ENCODE results near the gene KCND3. TPM values are rescaled to one million over a fixed set of nuclear protein-coding genes. Genes with fewer than 3 reads are reported as not detected.

KCND3 gene
- total and polyA plus RNA-seq, 2 of the 4 experiments (the other 2 are of a cell fraction): under 0.01 to 0.03 TPM

DNA sequence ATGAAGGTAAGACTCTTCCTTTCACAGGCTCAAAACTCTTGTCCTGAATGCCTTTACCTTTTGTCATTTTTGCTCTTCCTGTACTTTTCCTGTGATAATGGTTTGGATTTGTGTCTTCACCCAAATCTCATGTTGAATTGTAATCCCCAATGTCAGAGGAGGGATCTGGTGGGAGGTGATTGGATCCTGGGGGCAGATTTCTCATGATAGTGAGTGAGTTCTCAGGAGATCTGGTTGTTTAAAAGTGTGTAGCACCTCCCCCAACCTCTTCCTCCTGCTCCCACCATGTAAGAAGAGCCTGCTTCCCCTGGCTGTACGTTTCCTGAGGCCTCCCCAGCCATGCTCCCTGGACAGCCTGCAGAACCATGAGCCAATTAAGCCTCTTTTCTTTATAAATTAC lies 158.3 kb downstream of the KCND3 start:
- intact Hi-C loops (cut with micrococcal nuclease) (no loop called here), in situ Hi-C loops (cut with MboI; ENCODE audit: low sequenced_read_pairs) (no loop called here), dilution Hi-C loops (cut with HindIII; ENCODE audit: low sequenced_read_pairs, unreplicated experiment) (no loop called here)
- H3K18ac ChIP-seq (ENCODE audit: low read depth, low read length): no peak overlapping the region
- no peak overlapping the region for H3K4me2 ChIP-seq (ENCODE audit: low read depth, low read length)
- H3K4me1 ChIP-seq (ENCODE audit: control insufficient read depth, insufficient read depth, low read length): no peaks in the 10 kb centered on the region
- no peak for DNase-seq
- no CpG with 5 or more reads among the region's 1 CpG for WGBS, 2 experiments (ENCODE audit: extremely low coverage in 2 of 2, insufficient read length in 1 of 2)
- H2BK5ac ChIP-seq (ENCODE audit: low read depth, low read length, poor library complexity, severe bottlenecking): no peak overlapping the region
- H2AFZ ChIP-seq (replicated peaks; ENCODE audit: low read length, poor library complexity): no peak overlapping the region
- no peaks in the 10 kb centered on the region; the same call in 1 of the 2 replicates for H3K27me3 ChIP-seq (ENCODE audit: control insufficient read depth, insufficient read depth, low read length)
- H2BK120ac ChIP-seq (ENCODE audit: low read depth, low read length): no peak overlapping the region
- no peak overlapping the region for H3K9ac ChIP-seq (ENCODE audit: low read depth, low read length)
- no peak for ATAC-seq (ENCODE audit: low read depth)
- H3K23ac ChIP-seq (ENCODE audit: low read depth, low read length): no peak overlapping the region
- H4K20me1 ChIP-seq (ENCODE audit: insufficient read depth, low read length): no peaks in the 10 kb centered on the region
- no peak overlapping the region for H4K5ac ChIP-seq (ENCODE audit: low read depth, low read length)
- no peak overlapping the region for H2AK5ac ChIP-seq (ENCODE audit: low read depth, low read length)
- no peaks in the 10 kb centered on the region for H3K9me1 ChIP-seq (ENCODE audit: insufficient read depth, low read length)
- no peak overlapping the region for H3K4ac ChIP-seq (ENCODE audit: low read depth, low read length)
- H3K4me3 ChIP-seq (ENCODE audit: insufficient read depth, low read depth, low read length): no peak overlapping the region
- H3K56ac ChIP-seq (ENCODE audit: extremely low read depth, insufficient read depth, low read length): no peak overlapping the region
- H2AK9ac ChIP-seq (replicated peaks; ENCODE audit: low read depth, low read length, poor library complexity): no peak overlapping the region
- no peak overlapping the region for H3K14ac ChIP-seq (replicated peaks; ENCODE audit: low read depth, low read length)
- no peaks in the 10 kb centered on the region for H3K36me3 ChIP-seq (ENCODE audit: control insufficient read depth, insufficient read depth, low read length)
- ChIA-PET POLR2A (ENCODE audit: unreplicated experiment) (no interaction called here), CTCF (no interaction called here)
- no peak overlapping the region for H3K27ac ChIP-seq (ENCODE audit: insufficient read depth, low read length)
- no peak overlapping the region for H2BK15ac ChIP-seq (ENCODE audit: low read depth, low read length)
- TF ChIP-seq SMC3 (IDR thresholded peaks at IDR 0.05; ENCODE audit: low read depth, low read length): no peak
- TF ChIP-seq MXI1 (IDR thresholded peaks at IDR 0.05; ENCODE audit: borderline replicate concordance, low read depth, low read length): no peak
- no peak for TF ChIP-seq NFE2L2 (IDR thresholded peaks at IDR 0.05; ENCODE audit: low read depth, low read length)
- TF ChIP-seq RAD21 (IDR thresholded peaks at IDR 0.05; ENCODE audit: low read length): no peak
- TF ChIP-seq, protein P1, sequence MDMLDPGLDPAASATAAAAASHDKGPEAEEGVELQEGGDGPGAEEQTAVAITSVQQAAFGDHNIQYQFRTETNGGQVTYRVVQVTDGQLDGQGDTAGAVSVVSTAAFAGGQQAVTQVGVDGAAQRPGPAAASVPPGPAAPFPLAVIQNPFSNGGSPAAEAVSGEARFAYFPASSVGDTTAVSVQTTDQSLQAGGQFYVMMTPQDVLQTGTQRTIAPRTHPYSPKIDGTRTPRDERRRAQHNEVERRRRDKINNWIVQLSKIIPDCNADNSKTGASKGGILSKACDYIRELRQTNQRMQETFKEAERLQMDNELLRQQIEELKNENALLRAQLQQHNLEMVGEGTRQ (IDR thresholded peaks at IDR 0.05; ENCODE audit: low read depth, low read length): no peak
- no peak for TF ChIP-seq CEBPB (IDR thresholded peaks at IDR 0.05; ENCODE audit: low read depth, low read length)
- no peak for TF ChIP-seq RCOR1 (IDR thresholded peaks at IDR 0.05; ENCODE audit: insufficient replicate concordance, low read length)
- no peak for TF ChIP-seq MAFK (IDR thresholded peaks at IDR 0.05; ENCODE audit: low read depth, low read length)
- no peak for TF ChIP-seq BHLHE40 (IDR thresholded peaks at IDR 0.05; ENCODE audit: low read depth, low read length)
- no peak for TF ChIP-seq MAZ (IDR thresholded peaks at IDR 0.05; ENCODE audit: borderline replicate concordance, low read depth, low read length)
- TF ChIP-seq, protein P2, sequence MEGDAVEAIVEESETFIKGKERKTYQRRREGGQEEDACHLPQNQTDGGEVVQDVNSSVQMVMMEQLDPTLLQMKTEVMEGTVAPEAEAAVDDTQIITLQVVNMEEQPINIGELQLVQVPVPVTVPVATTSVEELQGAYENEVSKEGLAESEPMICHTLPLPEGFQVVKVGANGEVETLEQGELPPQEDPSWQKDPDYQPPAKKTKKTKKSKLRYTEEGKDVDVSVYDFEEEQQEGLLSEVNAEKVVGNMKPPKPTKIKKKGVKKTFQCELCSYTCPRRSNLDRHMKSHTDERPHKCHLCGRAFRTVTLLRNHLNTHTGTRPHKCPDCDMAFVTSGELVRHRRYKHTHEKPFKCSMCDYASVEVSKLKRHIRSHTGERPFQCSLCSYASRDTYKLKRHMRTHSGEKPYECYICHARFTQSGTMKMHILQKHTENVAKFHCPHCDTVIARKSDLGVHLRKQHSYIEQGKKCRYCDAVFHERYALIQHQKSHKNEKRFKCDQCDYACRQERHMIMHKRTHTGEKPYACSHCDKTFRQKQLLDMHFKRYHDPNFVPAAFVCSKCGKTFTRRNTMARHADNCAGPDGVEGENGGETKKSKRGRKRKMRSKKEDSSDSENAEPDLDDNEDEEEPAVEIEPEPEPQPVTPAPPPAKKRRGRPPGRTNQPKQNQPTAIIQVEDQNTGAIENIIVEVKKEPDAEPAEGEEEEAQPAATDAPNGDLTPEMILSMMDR (conservative IDR thresholded peaks at IDR 0.05; ENCODE audit: low read depth, low read length): no peak
- TF ChIP-seq POLR2A (IDR thresholded peaks at IDR 0.05; ENCODE audit: low read depth, low read length): no peak
- TF ChIP-seq, protein P3, sequence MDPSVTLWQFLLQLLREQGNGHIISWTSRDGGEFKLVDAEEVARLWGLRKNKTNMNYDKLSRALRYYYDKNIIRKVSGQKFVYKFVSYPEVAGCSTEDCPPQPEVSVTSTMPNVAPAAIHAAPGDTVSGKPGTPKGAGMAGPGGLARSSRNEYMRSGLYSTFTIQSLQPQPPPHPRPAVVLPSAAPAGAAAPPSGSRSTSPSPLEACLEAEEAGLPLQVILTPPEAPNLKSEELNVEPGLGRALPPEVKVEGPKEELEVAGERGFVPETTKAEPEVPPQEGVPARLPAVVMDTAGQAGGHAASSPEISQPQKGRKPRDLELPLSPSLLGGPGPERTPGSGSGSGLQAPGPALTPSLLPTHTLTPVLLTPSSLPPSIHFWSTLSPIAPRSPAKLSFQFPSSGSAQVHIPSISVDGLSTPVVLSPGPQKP (IDR thresholded peaks at IDR 0.05; ENCODE audit: borderline replicate concordance, low read depth, low read length): no peak
- TF ChIP-seq RFX5 (IDR thresholded peaks at IDR 0.05; ENCODE audit: low read depth, low read length): no peak
- TF ChIP-seq CHD1 (IDR thresholded peaks at IDR 0.05; ENCODE audit: low read depth, low read length): no peak
- TF ChIP-seq FOS (IDR thresholded peaks at IDR 0.05; ENCODE audit: low read depth, low read length): no peak
- no peak overlapping the region for H4K8ac ChIP-seq (ENCODE audit: low read depth in 2 of 2, low read length in 2 of 2)
- H3K9me3 ChIP-seq (ENCODE audit: control insufficient read depth, insufficient read depth, low read length): no peaks in the 10 kb centered on the region
- BruUV-seq (replicated peaks): no TSS peak
- H3K79me1 ChIP-seq (ENCODE audit: low read depth in 1 of 2, low read length in 2 of 2): no peaks in the 10 kb centered on the region
- no peak overlapping the region for H4K91ac ChIP-seq (ENCODE audit: insufficient read depth, low read depth, low read length)
- no peak overlapping the region for H2BK20ac ChIP-seq (ENCODE audit: low read depth, low read length)

Measured in IMR-90 (cell line).